Lung (tissue), 12 donors: ENCODE results near the gene HBD. TPM values are rescaled to one million over a fixed set of nuclear protein-coding genes. Genes with fewer than 3 reads are reported as not detected.
A peak's percentile ranks its signal among the peaks of the same experiment; 100 is the strongest.

Source experiments
- ATAC-seq: fragments of 200-7000 bp; cut with Tn5 transposase; one replicate; pipeline ENCODE4 v1.9.1; 2020; ENCODE audit warnings: moderate number of reproducible peaks; ENCODE audit not compliant: insufficient read depth, low FRiP score
- DNase-seq, 3 donors: peaks; one replicate each; pipeline ENCODE4 v3.0.0-alpha.2; 2013 to 2017
- H3K27ac ChIP-seq, 2 donors: one replicate each; pipeline ENCODE4 v1.5.1; 2013; ENCODE audit warnings: mild to moderate bottlenecking in 2 of 2, moderate library complexity in 2 of 2, control low read depth in 1 of 2, inconsistent platforms in 1 of 2, low read depth in 1 of 2, low read length in 1 of 2
- H3K27me3 ChIP-seq, 3 donors: one replicate each; pipeline ENCODE4 v1.5.1; 2013; ENCODE audit warnings: low read length in 2 of 3; ENCODE audit not compliant: control insufficient read depth in 3 of 3, insufficient read depth in 3 of 3
- H3K36me3 ChIP-seq, 4 donors: one replicate each; pipeline ENCODE4 v1.5.1; 2013; ENCODE audit warnings: low read length in 4 of 4, mild to moderate bottlenecking in 1 of 4, moderate library complexity in 1 of 4; ENCODE audit not compliant: control insufficient read depth in 4 of 4, insufficient read depth in 4 of 4
- H3K4me1 ChIP-seq, 5 donors: one replicate each; pipeline ENCODE4 v1.5.1; 2013; ENCODE audit warnings: low read length in 5 of 5, mild to moderate bottlenecking in 2 of 5, moderate library complexity in 1 of 5; ENCODE audit not compliant: control insufficient read depth in 5 of 5, insufficient read depth in 5 of 5
- H3K4me3 ChIP-seq: one replicate; pipeline ENCODE4 v1.5.1; 2013; ENCODE audit warnings: mild to moderate bottlenecking, control low read depth, moderate library complexity
- H3K9ac ChIP-seq, 2 donors: one replicate each; pipeline ENCODE4 v1.5.1; 2013; ENCODE audit warnings: low read length in 2 of 2, control low read depth in 1 of 2; ENCODE audit not compliant: insufficient read depth in 1 of 2
- H3K9me3 ChIP-seq, 4 donors: one replicate each; pipeline ENCODE4 v1.5.1; 2013; ENCODE audit warnings: low read length in 3 of 4, mild to moderate bottlenecking in 1 of 4, moderate library complexity in 1 of 4; ENCODE audit not compliant: control insufficient read depth in 4 of 4, insufficient read depth in 3 of 4
- CTCF ChIP-seq: IDR thresholded peaks from 2 replicates; pipeline ENCODE4 v1.5.1; 2012; ENCODE audit warnings: mild to moderate bottlenecking; ENCODE audit errors: control extremely low read depth, extremely low read depth
- WGBS, 2 donors: extraction: QIAGEN DNeasy Blood & Tissue Kit; methylation state at CpG; one replicate each; pipeline ENCODE4 v1.1.7; 2013; 5-methylcytosine and 5-hydroxymethylcytosine counted together
- polyA plus RNA-seq, 2 donors: library from polyadenylated mRNA; stranded (reverse); fragments of 200-250 nt; gene quantifications; one replicate each; pipeline ENCODE4 v1.2.1, GENCODE V29; 2013
- total RNA-seq, 2 donors: library from RNA; depleted of rRNA in 1 of 2; stranded (reverse); fragments of >200 nt in 1 of 2; gene quantifications; one replicate each; pipeline ENCODE4 v1.2.1, GENCODE V29; 2014 to 2021
- donor health status: control.
- donor health status: control.
- donor health status: Bipolar disorder and iron deficiency.
- donor health status: healthy.
- donor health status: DM: yes; HTN: yes; CAD: no.

HBD gene
- total and polyA plus RNA-seq, 4 donors: 0.24 to 1.1 (median 0.66) TPM; not detected in 1

- 66 to 73% methylated on average over 1 of the region's 1 CpG for WGBS, 2 donors
- TF ChIP-seq CTCF: no peak
- no peaks in the 10 kb centered on the region for H3K36me3 ChIP-seq
- H3K27me3 ChIP-seq: no peaks in the 10 kb centered on the region
- DNase-seq (no peak), ATAC-seq (no peak)
- H3K4me3 ChIP-seq: no peak overlapping the region
- no peaks in the 10 kb centered on the region for H3K9me3 ChIP-seq
- no peaks in the 10 kb centered on the region for H3K4me1 ChIP-seq
- no peak overlapping the region for H3K27ac ChIP-seq
- no peak overlapping the region for H3K9ac ChIP-seq
Observed at GRCh38 chr11:5252919-5253265, 18.6 kb upstream of the HBD start.

GRCh38 chr11:5252192-5252918, 18.1 kb upstream of the HBD start:
- no peak for ATAC-seq
- Histone ChIP-seq H3K4me3 (no peak overlapping the region), H3K36me3 (no peaks in the 10 kb centered on the region), H3K27ac (no peak overlapping the region), H3K9ac (no peak overlapping the region), H3K27me3 (no peaks in the 10 kb centered on the region), H3K4me1 (no peaks in the 10 kb centered on the region), H3K9me3 (no peaks in the 10 kb centered on the region)
- WGBS, 2 donors: 68 to 78% methylated on average over 9 of the region's 9 CpGs
- TF ChIP-seq CTCF: no peak
- DNase-seq: peak in 2 of 3 donors; percentile 8 to 9

- H3K9me3 ChIP-seq: no peaks in the 10 kb centered on the region
- H3K9ac ChIP-seq: no peak overlapping the region
- H3K27ac ChIP-seq: no peak overlapping the region
- H3K36me3 ChIP-seq: no peaks in the 10 kb centered on the region
- ATAC-seq: no peak
- no peak for TF ChIP-seq CTCF
- 31 to 62% methylated on average over 2 of the region's 2 CpGs for WGBS, 2 donors
- no peaks in the 10 kb centered on the region for H3K27me3 ChIP-seq
- H3K4me3 ChIP-seq: no peak overlapping the region
- no peak for DNase-seq
- H3K4me1 ChIP-seq: no peaks in the 10 kb centered on the region
Observed at GRCh38 chr11:5251746-5252145, 17.5 kb upstream of the HBD start.
